ENCODE results near the gene WAPL.
"Not testable (repeated sequence)": the region's sequence is repeated elsewhere in the genome, so short reads cannot be mapped to it uniquely, and the experiment has no call there.

Gene WAPL

DNA sequence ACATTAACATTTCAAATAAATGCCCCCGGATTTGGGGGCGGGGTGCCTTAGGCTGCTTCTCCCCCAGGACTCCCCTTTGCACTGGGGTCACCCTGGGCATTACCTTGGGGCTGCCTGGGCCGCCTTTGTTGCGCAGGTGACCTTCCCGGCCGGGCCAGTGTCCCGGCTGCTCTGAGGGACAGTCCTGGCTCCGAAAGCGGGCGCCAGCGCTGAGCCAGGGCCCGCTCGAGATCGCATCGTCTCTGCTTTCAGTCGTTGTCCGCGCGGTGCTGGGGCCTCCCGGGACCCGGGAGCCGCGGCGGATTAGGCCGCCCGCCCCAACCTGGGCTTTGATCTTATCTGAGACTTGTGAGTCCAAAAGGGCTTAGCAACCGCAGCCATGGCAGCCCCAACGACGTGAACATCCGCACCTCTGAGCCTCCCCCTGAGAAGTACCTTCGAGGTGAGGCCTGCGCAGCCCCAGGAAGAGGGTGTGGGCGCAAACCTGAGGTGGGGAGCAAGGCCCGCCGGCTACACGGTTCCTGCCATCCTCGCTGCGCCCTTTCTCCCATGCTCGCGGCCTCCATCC, 14.8 kb upstream of the WAPL start:
- TF ChIP-seq, protein P1, sequence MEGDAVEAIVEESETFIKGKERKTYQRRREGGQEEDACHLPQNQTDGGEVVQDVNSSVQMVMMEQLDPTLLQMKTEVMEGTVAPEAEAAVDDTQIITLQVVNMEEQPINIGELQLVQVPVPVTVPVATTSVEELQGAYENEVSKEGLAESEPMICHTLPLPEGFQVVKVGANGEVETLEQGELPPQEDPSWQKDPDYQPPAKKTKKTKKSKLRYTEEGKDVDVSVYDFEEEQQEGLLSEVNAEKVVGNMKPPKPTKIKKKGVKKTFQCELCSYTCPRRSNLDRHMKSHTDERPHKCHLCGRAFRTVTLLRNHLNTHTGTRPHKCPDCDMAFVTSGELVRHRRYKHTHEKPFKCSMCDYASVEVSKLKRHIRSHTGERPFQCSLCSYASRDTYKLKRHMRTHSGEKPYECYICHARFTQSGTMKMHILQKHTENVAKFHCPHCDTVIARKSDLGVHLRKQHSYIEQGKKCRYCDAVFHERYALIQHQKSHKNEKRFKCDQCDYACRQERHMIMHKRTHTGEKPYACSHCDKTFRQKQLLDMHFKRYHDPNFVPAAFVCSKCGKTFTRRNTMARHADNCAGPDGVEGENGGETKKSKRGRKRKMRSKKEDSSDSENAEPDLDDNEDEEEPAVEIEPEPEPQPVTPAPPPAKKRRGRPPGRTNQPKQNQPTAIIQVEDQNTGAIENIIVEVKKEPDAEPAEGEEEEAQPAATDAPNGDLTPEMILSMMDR (conservative IDR thresholded peaks at IDR 0.05; ENCODE audit: control insufficient read depth, insufficient read depth, low read depth, low read length), result no peak
- H3K4me3 ChIP-seq (ENCODE audit: control insufficient read depth, low read depth, low read length), result no peak overlapping the region
- DNase-seq (ENCODE audit: low read depth), result no peak

DNA sequence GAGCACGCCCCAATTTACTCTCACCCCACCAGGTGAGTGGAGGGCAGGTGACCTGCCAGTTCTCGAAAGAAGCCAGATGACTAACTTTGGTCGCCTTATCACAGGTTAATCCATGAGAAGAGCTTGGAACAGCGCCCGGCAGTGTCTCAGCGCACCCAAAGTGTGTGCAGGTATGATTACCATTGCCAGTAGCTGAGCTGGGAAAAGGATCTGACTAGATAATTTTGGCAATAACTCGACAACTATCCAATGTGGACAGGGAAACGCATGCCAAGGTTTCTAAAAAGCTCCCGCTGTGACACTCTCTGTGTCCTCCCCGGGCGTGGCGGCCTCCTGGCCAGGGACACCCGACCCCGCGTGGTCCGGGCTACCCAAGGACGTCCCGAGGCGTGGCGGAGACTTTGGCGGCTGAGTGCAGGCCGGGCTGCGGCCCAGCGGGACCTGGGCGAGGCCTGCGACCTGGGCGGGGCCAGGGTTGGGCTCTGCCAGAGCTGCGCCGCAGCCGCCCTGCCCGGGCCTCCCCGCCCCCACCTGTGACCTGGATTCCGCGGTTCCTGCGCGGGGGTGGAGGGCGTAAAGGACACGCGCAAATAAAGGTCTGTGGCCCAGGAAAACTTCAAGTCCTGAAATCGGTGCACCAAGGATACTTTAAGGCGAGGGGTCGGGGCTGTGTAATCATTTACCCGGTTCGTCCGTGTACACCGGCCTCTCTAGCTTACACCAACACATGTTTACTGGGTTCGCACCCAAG, 13.7 kb upstream of the WAPL start:
- TF ChIP-seq, protein P1 (conservative IDR thresholded peaks at IDR 0.05; ENCODE audit: control insufficient read depth, insufficient read depth, low read depth, low read length), result no peak
- H3K4me3 ChIP-seq (ENCODE audit: control insufficient read depth, low read depth, low read length), result peak overlapping the region; percentile 68
- DNase-seq (ENCODE audit: low read depth), result peak; percentile 42

DNA sequence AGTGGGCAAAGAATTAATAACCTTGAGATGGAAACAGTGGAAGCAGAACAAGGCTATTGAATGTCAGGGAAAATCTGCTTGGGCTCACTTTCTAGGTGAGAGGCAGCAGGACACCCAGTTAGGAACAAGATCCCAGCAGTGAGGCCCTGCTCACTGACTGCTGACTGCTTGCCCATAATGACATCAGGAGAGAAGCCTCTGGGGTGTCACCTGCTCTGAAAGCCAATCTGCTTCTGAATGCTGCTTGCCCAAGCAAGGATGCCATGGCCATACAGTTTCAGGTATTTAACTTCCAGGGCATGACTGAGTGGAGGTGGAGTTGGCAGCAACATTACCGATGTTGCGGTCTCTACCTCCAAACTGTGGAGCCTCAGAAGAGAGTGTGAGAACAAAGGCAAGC, 11.7 kb upstream of the WAPL start:
- no peak for DNase-seq (ENCODE audit: low read depth)
- TF ChIP-seq, protein P1 (conservative IDR thresholded peaks at IDR 0.05; ENCODE audit: control insufficient read depth, insufficient read depth, low read depth, low read length), result no peak
- no peak overlapping the region for H3K4me3 ChIP-seq (ENCODE audit: control insufficient read depth, low read depth, low read length)

DNA sequence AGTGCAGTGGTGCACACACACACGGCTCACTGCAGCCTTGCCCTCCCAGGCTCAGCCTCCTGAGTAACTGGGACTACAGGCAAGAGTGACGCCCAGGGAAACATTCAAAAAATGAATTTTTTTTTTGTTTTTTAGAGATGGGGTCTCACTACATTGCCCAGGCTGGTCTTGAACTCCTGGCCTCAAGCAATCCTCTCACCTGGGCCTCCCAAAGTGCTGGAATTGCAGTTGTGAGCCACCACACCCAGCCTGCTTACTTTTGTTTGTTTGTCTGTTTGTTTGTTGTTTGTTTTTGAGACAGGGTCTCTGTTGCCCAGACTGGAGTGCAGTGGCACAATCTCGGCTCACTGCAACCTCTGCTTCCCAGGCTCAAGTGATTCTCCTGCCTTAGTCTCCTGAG, 7.1 kb upstream of the WAPL start:
- not testable (repeated sequence) for DNase-seq (ENCODE audit: low read depth); H3K4me3 ChIP-seq (ENCODE audit: control insufficient read depth, low read depth, low read length)

DNA sequence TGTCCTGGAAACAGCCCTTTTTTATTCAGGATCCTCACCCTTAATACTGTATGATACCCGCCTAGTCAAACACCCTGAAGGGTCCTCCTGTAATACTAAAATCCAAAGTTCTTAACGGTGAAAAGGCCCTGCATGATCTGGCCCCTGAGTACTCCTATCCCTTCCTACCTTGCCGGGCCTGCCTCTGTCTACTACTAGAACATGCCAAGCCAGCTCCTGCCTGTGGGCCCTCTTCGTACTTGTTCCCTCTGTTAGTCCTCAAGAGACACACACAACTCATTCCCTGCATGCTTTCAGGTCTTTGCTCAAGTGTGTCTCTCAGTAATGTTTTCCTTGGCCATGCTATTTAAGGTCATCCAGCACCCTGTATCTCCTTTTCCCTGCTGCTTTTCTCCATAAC, 5.0 kb upstream of the WAPL start:
- TF ChIP-seq, protein P1 (conservative IDR thresholded peaks at IDR 0.05; ENCODE audit: control insufficient read depth, insufficient read depth, low read depth, low read length), result no peak
- no peak for DNase-seq (ENCODE audit: low read depth)
- H3K4me3 ChIP-seq (ENCODE audit: control insufficient read depth, low read depth, low read length), result no peak overlapping the region

DNA sequence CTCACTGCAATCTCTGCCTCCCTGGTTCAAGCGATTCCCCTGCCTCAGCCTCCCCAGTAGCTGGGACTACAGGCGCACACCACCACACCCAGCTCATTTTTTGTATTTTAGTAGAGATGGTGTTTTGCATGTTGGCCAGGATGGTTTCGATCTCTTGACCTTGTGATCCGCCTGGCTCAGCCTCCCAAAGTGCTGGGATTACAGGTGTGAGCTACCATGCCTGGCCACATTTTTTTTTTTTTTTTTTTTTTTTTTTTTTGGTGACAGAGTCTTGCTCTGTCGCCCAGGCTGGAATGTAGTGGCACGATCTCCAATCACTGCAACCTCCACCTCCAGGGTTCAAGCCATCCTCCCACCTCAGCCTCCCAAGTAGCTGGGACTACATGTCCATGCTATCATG, 4.1 kb upstream of the WAPL start:
- not testable (repeated sequence) for DNase-seq (ENCODE audit: low read depth); H3K4me3 ChIP-seq (ENCODE audit: control insufficient read depth, low read depth, low read length)

DNA sequence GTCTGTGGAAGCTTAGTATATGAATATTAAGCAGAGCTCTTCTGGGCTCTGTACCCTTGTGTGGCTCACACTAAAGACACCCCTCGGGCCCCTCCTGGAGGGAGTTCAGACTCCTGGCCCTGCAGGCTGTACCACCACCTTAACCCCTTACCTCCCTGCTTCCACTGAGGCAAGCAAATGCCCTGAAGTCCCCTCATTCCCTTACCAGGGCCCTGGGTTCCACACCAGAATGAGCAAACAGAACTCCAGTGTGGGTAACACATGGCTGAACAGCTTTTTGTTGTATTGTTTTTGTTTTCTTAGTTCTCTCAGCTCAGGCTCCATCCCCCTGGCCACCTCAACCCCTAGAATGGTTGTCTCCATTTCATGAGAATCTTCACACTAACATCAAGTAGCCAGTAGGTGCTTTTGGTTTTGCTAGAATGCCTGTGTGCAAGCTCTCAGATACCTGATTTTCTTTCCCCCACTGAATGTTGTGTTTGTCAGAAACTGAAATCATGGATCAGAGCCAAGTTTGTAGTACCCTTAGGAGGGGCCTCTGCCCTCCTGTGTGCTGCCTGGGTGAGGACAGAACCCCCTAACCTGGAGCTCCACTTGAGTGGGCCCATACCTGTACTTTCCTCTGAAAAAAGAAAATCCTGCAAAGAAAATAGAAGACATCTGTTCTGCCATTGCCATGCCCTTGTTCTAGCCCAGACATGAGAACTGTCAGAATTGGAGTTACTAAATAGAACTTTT, 2.8 kb upstream of the WAPL start:
- TF ChIP-seq, protein P1 (conservative IDR thresholded peaks at IDR 0.05; ENCODE audit: control insufficient read depth, insufficient read depth, low read depth, low read length), result no peak
- no peak overlapping the region for H3K4me3 ChIP-seq (ENCODE audit: control insufficient read depth, low read depth, low read length)
- DNase-seq (ENCODE audit: low read depth), result no peak
